Skin of body (tissue), 2 donors: ENCODE measurements around the gene NFATC1. TPM values are rescaled to one million over a fixed set of nuclear protein-coding genes. Genes with fewer than 3 reads are reported as not detected.

ENCODE experiments used
- DNase-seq: peaks from one replicate; lab custom pipeline; 2025; lab: John Stamatoyannopoulos, UW
- total RNA-seq: library from RNA; depleted of rRNA; stranded (reverse); fragments of >200 nt; gene quantifications from one replicate; pipeline ENCODE4 v1.2.3, GENCODE V29; 2014

The NFATC1 gene
- total RNA-seq, 1 donor from 2014 or later = 18.7 TPM

DNA sequence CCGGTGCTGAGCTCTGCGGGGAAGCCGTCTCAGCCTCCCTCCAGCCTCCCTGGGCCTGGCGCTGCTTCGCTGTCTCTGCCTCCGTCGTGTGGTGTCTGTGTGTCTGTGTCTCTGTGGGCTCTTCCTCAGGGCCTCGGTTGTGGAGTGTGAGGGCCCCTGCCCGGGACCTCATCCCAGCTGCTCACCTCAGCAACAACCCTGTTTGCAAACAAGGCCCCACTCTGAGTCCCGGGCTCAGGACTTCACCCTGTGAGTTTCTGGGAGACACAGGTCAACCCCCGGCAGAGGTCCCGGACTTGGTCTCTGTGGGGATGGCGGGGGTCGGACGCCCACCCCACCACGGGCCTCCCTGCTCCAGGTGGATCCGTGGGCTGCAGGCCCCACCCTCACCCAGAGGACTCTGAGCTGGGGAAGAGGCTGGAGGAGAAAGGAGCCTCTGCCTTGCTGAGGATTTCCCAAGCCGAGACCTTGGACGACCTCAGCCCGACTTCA, 156.5 kb downstream of the NFATC1 start:
- no peak for DNase-seq

DNA sequence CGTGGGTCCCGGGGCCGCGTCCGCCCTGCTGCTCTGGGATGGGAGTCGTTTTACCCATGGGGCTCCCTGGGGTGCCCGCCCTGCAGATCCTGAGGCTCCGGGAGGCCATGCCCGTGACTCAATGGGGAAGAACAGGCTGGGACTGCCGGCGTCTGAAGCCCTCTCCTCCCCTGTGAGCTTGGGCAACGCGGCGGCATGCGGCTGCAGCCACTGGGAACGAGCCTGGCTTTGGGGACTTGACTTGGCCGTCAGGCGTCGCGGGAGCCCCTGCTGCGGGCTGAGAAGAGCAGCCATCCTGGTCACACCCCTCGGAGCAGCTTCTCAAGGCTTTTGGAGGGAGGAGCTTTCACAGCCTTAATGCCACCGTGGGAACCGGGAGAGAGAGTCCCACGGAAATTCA, 157.0 kb downstream of the NFATC1 start:
- DNase-seq = no peak

DNA sequence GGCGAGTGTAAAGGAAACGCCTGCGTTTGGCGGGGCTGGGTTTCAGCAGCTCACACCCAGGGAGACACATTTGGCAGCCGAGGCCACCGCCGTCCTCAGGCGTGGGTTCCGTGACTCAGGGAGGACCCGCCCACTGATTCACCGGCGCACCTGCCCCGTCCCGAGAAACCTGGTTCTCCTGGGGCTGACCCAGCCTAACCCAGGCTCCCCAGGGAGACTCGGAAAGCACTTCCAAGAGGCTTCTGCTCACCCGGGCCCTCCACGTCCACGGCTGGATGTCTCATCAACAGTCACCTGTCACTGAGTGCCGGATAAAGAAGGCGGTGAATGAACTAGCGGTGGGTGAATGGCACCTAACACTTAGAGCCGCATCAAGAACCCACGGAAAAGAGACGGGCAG, 157.4 kb downstream of the NFATC1 start:
- DNase-seq = no peak

DNA sequence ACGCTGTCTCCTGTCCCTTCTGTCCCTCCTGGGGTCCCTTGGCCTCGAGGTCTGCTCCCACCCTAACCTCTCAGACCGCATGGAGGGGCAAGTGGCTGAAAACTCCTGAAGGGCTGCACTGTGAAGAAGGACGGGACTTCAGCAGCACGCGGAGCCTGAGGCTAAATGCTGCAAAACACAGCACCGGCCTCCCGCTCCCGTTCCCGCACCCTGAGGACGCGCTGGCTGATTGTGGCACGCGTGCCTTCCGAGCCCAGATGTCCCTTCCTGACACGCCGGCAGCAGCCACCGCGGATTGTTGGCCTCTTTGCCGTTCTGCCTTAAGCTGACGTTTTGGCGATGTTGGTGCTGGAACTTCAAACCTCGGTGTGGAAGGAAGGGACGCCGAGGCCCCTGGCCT, 158.0 kb downstream of the NFATC1 start:
- no peak for DNase-seq

DNA sequence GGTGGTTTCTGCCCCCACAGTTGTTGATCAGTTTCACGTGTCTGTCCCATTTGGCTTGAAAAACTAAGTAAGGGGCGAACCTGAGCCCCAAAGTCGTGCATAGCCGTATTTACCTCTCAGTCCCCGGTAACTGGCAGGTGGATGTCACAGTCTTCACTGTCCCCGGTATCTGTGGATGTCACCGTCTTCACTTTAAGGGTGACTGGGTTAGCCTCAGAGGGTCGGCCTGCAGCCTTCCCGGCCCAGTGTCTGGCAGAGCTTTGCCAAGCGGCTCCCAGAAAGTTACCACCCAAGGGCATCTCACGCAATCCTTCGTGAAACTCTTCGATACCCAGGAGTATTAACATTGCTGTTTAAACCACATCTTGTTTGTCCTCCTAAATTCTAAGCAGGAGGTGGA, 158.6 kb downstream of the NFATC1 start:
- DNase-seq = no peak

DNA sequence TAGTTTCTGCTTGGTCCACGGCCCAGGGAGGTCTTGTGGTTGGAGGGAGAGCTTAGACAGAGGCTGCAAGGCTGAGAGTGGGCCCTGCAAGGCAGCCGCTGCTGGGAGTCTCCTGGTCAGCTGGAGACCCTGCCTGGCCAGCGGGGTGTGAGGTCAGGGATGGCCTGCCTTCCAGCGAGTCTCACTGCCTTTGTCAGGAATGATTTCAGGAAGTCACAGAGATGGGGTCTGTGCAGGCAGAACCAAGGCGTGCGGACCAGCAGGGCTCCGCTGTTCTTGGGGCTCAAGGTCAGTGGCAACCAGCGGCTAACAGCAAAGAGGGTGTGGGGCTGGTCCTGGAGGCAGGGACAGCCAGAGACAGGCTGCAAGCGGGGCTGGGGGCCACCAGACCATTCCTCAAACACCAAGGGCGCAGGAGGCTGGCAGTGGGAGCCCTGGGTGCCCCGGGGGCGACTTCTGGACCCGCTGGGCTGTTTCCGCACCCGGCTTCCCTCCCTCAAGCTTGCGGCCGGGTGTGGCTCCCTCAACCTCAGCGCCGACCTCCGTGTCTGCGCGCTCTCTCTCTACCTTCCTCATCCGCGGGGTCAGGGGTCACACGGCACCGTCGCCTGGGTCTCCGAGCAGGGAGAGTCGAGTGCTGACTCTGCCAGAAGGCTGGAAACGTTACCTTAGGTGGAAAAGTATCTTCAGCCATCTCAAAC, 159.4 kb downstream of the NFATC1 start:
- no peak for DNase-seq

DNA sequence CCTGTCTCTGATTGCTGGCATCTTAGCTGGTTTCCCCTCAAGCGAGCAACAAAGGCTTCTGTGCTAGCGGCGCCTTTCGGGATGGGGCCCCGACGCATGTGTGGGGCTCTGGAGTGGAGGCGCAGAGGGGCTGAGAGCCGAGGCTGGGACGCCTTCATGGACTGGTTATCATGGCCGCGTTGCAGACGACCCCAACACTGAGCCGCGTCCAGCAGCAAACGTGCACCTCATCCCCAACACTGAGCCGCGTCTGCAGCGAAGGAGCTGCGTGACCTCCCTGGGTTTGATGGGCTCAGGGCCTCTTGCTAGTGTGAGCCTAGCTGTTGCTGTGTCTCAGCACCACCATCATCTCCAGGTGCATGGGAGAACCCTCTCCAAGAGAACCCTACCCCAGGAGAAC, 160.2 kb downstream of the NFATC1 start:
- DNase-seq = no peak

DNA sequence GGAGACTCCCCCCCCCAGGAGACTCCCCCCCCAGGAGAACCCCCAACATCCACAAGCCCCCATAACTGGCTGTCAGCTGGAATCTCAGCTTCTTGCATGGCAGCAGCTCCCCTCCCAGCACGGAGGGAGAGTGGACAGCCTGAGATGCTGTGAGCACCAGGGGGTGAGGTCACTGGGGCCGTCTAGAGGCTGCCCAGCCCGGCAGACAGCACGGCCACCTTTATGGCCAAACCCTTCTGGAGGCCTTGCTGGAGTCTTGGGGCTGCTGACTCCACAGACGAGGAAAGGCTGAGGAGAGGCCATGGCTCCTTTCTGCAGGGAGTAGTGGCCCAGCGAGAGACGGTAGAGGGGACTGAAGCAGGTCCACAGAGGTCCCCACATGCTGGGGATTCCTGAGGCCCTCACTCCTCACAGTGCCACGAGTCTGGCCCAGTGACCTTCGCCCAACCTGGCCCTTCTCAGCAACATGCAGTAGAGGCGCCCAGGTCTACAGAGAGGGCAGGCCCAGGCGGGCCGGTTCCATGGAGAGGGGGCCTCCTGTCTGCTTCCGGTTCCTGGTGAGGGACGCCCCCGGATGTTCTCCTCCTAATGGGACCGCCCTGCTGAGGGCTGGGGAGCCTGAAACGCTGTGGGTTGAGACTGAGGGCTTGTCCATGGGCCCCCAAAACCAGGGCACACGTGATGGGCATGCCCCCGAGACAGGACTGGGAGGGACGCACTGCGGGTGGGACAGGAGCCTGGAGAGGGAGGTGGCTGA, 161.3 kb downstream of the NFATC1 start:
- DNase-seq = no peak

DNA sequence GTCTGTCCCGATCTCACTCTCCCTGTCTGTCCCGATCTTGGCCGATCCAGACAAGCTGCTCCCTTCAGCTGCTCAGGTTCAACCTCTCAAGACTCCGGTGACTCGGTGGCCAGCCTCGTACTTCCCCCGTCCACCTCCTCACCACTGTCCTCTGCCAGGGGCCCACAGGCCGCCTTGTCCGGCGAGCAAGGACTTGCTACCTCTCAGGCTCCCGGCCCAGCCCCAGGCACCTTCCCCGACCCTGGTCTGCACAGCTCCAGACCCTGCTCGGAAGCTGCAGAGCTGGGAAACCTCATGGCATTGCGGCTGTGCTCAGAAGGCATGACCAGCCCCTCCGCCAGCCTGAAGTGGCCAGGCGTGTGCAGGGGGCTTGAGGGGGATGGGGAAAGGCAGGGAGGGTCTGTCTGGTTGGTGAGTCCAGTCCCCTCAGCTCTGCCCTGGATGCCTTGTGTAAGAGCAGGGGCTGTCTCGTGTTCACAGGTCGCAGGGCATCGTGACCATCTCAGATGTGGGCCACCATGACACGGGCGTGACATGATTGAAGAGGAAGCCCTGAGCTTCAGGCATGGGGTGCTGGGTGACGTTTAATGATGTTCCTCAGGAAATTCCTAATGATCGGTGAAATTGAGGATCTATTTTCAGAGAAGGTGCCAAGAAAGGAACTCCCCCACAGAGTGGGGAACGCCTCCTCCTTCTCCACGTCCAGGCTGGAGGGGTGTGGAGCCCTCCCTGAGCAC, 162.6 kb downstream of the NFATC1 start:
- DNase-seq = no peak

DNA sequence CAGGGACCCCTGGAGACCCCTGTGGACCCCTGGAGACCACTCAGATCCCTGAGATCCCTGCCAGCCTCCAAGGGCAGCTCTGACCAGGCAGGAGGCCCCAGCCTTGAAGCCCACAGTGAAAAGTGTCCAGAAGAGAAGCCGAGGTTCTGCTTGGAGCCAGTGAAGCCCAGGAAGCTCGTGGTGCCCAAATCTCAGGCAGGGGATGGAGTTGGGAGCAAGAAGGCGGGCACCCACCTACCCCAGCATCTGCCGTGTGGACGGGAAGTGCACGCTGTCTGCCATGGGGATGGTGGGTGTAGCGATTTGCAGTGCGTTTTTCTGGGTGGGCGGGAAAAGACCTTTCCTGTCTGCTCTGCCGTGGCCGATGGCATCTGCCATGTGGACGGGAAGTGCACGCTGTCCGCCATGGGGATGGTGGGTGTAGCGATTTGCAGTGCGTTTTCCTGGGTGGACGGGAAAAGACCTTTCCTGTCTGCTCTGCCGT, 163.2 kb downstream of the NFATC1 start:
- no peak for DNase-seq

DNA sequence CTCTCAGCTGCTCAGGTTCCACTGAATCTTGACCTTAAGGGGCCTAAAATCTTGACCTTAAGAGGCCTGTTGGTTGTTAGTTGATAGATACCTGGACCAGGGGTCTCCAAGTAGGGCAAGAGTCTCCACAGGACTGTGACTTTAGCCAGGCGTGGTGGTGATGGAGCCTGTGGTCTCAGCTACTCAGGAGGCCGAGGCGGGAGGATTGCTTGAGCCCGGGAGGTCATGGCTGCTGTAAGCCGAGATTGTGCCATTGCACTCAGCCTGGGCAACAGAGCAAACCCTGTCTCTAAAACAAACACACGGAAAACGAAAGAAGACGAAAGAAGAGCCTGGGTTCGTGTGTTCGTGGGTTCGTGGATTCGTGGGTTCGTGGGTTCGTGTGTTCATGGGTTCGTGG, 163.7 kb downstream of the NFATC1 start:
- DNase-seq = no peak

DNA sequence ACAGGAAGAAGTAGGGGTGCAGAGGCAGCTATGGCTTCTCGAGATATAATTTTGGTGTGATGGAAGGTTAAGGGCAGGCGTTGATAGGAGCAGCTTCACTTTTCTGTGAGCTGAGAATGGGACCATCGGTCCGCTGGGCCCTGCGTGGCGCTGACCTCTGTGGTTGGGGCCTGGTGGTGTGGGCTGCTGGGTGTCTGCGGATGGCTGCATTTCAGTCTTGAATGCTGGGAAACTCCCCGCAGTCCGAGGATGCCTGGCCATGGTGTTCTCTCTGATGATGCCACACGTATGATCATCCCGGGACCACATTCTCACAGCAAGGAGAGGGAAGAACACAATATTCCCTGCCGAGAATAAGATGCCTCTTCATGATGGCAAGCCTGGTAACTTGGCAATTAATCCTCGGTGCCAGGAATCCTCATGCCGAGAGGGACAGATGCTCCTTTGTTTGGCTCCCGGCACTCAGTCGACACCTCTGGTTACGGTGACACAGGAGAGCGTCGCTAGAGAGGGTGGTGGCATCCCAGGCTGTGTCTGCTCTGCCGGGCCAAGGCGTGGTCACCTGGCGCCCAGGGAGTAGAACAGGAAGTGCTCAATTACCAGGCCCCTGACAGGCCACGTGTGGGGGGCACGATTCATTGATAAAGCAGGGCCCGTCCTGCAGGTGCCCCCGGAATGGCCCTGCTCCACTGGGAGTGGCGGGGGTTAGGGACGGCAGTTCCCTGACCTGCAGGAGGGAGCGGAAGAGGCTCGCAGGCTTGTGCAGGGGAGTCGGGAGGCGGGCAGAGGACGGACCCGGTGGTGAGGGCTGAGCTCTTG, 164.5 kb downstream of the NFATC1 start:
- DNase-seq = no peak

DNA sequence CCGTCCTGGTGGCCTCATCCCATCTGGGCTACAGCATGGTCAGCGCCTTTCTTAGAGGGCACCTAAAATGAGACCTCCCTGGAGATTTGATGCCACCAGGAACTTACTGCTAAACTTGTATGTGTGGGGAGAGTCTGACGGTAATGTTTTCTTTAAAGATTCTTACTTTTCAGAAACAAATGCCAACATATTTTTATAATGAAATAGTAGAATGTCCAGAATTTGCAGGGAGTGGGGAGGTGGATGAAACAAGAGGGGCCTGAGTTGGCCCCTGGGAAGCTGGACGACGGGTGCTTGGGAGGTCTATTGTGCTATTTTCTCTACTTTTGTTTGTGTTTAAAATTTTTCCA, 165.1 kb downstream of the NFATC1 start:
- DNase-seq = no peak

DNA sequence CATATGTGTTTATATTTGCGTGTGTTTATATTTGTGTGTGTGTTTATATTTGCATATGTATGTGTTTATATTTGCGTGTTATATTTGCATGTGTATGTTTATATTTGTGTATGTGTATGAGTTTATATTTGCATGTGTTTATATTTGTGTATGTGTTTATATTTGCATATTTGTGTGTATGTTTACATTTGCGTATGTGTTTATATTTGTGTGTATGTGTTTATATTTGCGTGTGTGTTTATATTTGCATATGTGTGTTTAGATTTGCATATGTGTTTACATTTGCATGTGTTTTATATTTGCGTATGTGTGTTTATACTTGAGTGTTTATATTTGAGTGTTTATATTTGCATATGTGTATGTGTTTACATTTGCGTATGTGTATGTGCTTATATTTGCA, 168.2 kb downstream of the NFATC1 start:
- DNase-seq = no peak

DNA sequence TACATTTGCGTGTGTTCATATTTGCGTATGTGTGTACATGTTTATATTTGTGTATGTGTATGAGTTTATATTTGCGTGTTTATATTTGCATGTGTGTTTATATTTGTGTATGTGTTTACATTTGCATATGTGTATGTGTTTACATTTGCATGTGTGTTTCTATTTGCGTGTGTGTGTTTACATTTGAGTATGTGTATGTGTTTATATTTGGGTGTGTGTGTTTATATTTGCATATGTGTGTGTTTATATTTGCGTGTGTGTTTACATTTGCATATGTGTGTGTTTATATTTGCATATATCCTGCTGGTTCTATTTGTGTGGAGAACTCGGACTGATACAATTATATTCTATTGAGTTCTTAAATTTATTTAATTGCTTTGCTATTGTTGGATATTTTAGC, 168.7 kb downstream of the NFATC1 start:
- no peak for DNase-seq

DNA sequence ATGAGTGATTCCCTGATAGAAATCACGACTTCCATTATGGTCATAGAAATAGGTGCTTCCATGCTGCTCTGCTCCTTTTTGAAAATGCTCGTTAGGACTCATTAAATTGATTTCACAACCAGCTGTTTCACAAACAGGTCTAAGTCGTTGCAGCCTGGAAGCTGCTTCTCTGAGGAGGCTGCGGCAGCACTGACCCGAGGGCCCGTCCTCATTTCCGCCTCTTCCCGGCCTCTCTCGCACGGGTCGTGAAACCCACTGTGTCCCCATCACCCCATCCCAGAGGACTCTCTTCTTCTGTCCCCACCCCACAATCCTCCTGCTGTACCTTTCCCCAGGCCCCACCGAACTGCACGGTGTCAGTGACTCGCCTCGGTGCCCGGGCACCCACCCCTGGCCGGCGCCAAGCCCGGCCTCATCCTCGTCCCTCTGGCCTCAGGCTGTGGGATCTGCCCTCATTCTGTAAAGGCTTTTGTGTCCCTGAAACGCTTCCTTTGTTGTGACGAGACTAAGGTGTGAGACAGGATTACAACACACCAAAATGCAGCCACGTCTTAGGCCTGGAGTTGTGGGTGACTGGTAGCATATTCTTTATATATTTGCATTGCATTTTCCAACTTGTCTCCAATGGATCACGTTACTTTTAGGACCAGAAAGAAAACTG, 171.2 kb downstream of the NFATC1 start:
- DNase-seq = no peak

DNA sequence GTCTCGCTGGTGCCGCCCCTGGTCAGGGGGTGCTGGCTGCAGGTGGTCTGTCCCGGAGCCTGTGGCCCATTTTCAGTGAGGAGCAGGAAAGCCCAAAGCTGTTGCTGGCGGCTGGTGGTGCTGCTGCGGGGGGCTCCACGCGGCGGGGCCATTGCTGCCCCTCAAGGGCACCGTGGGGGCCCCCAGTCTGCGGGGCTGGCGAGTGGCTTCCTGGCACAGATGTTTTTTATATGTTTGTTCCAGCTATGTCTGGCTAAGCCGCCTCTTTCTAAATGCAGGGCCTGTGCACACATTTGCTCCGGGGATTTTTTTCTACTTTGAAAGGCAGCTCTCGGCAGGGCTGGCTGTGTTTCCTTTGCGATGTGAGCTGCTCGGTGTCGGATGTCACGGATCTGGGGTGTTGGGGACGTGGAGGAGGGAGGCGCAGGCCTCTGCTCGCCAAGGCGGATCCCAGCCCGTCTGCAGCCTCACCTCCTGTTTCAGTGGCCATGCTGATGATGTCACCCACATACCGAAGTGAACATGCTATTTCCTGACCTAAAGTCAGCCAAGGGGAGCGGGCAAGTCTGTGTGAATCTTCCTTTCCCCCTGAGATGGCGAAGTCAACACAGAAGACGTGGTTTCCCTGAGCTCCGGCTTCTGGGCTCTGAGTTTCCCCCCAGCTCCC, 171.9 kb downstream of the NFATC1 start:
- peak; percentile 82 for DNase-seq

DNA sequence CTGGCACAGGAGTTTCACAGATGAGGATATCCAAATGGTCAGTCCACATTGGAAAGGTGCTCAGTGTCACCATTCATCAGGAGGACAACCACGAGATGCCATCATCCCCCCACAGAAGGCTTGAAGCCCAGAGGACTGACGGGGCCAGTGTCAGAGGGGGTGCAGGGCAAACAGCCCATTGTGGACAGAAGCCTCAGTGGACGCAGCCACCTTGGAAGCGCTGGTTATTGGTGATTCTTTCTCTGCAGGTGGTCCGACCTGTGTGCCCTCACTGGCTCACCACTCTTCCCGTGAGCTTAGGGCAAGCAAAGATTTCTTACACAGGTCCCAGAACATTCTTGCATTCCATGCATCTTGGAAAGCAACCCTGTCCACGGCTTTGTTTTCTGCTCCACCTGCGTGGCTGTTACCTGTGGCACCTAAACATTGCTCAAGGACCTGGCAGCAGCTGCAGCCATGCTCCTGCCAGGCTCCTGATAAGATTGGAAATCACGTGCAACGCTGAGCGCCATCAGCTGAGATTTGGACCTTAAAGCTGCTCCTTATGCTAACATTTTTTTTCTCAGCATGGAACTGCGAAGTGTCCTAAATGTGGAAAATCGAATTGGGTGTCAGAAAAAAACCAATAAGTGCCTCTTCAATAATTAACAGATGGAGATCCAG, 172.9 kb downstream of the NFATC1 start:
- no peak for DNase-seq

DNA sequence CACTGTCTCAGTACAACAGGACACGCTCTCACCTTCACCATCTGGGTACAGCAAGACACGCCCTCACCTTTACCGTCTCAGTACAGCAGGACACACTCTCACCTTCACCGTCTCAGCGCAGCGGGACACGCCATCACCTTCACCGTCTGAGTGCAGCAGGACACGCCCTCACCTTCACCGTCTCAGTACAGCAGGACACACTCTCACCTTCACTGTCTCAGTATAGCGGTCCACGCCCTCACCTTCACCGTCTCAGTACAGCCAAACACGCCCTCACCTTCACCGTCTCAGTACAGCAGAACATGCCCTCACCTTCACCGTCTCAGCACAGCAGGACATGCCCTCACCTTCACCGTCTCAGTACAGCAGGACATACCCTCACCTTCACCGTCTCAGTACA, 174.0 kb downstream of the NFATC1 start:
- DNase-seq = no peak
